H9 (cell line): ENCODE results near the gene SETD5. TPM values are rescaled to one million over a fixed set of nuclear protein-coding genes. Genes with fewer than 3 reads are reported as not detected.

Experiments
- DNase-seq: peaks from one replicate; pipeline ENCODE4 v3.0.0-alpha.2; 2017
- H2AFZ ChIP-seq: one replicate; pipeline ENCODE4 v1.6.1; 2013; ENCODE audit warnings: mild to moderate bottlenecking, low read length, control low read depth, moderate library complexity
- H2AK5ac ChIP-seq: 2 replicates; pipeline ENCODE4 v1.6.1; 2013; ENCODE audit warnings: low read length, control low read depth, mixed read lengths; ENCODE audit not compliant: insufficient read length
- H2BK120ac ChIP-seq: one replicate; pipeline ENCODE4 v1.6.1; 2013; ENCODE audit warnings: low read depth, mild to moderate bottlenecking, low read length, control low read depth, inconsistent platforms; ENCODE audit not compliant: poor library complexity, severe bottlenecking
- H2BK12ac ChIP-seq: 2 replicates; pipeline ENCODE4 v1.6.1; 2013; ENCODE audit warnings: low read length, control low read depth, mixed read lengths, low read depth; ENCODE audit not compliant: insufficient read length
- H2BK15ac ChIP-seq: 2 replicates; pipeline ENCODE4 v1.6.1; 2013; ENCODE audit warnings: low read depth, low read length, control low read depth
- H2BK20ac ChIP-seq: one replicate; pipeline ENCODE4 v1.6.1; 2013; ENCODE audit warnings: low read depth, mild to moderate bottlenecking, low read length, control low read depth, inconsistent platforms; ENCODE audit not compliant: poor library complexity, severe bottlenecking
- H2BK5ac ChIP-seq: 2 replicates; pipeline ENCODE4 v1.6.1; 2013; ENCODE audit warnings: low read length, control low read depth, mixed read lengths; ENCODE audit not compliant: insufficient read length
- H3K14ac ChIP-seq: 2 replicates; pipeline ENCODE4 v1.6.1; 2013; ENCODE audit warnings: low read length, control low read depth; ENCODE audit not compliant: insufficient read depth
- H3K18ac ChIP-seq: 2 replicates; pipeline ENCODE4 v1.6.1; 2013; ENCODE audit warnings: low read depth, mild to moderate bottlenecking, mixed read lengths, low read length, control low read depth; ENCODE audit not compliant: insufficient read length
- H3K23ac ChIP-seq: 2 replicates; pipeline ENCODE4 v1.6.1; 2013; ENCODE audit warnings: low read length, control low read depth, mixed read lengths, low read depth; ENCODE audit not compliant: insufficient read length
- H3K23me2 ChIP-seq: 2 replicates; pipeline ENCODE4 v1.6.1; 2013; ENCODE audit warnings: low read depth, mild to moderate bottlenecking, mixed read lengths, low read length, control low read depth; ENCODE audit not compliant: insufficient read length, poor library complexity, severe bottlenecking
- H3K27ac ChIP-seq: 2 replicates; pipeline ENCODE4 v1.5.1; 2013; ENCODE audit warnings: low read length, control low read depth, mixed read lengths, low read depth; ENCODE audit not compliant: insufficient read length
- H3K27me3 ChIP-seq: 2 replicates; pipeline ENCODE4 v1.6.1; 2013; ENCODE audit warnings: low read length, control low read depth, inconsistent platforms; ENCODE audit not compliant: insufficient read depth
- H3K4ac ChIP-seq: 2 replicates; pipeline ENCODE4 v1.6.1; 2013; ENCODE audit warnings: low read depth, mild to moderate bottlenecking, control low read depth, inconsistent platforms, low read length, moderate library complexity
- H3K4me1 ChIP-seq: 2 replicates; pipeline ENCODE4 v1.6.1; 2013; ENCODE audit warnings: low read length, control low read depth, inconsistent platforms; ENCODE audit not compliant: insufficient read depth
- H3K4me2 ChIP-seq: 2 replicates; pipeline ENCODE4 v1.6.1; 2013; ENCODE audit warnings: low read length, control low read depth, mixed read lengths; ENCODE audit not compliant: insufficient read length, insufficient read depth
- H3K56ac ChIP-seq: 2 replicates; pipeline ENCODE4 v1.6.1; 2013; ENCODE audit warnings: low read depth, mild to moderate bottlenecking, mixed read lengths, low read length, control low read depth; ENCODE audit not compliant: insufficient read length
- H3K79me1 ChIP-seq: 2 replicates; pipeline ENCODE4 v1.6.1; 2013; ENCODE audit warnings: low read depth, mild to moderate bottlenecking, moderate library complexity, low read length, control low read depth, inconsistent platforms; ENCODE audit not compliant: insufficient read depth, poor library complexity, severe bottlenecking
- H3K79me2 ChIP-seq: 2 replicates; pipeline ENCODE4 v1.6.1; 2013; ENCODE audit warnings: low read length, control low read depth, inconsistent platforms; ENCODE audit not compliant: insufficient read depth
- H3K9ac ChIP-seq: 2 replicates; pipeline ENCODE4 v1.6.1; 2013; ENCODE audit warnings: low read length, control low read depth, mixed read lengths; ENCODE audit not compliant: insufficient read length; ENCODE audit errors: extremely low read depth
- H3K9me3 ChIP-seq: one replicate; pipeline ENCODE4 v1.6.1; 2013; ENCODE audit warnings: low read depth, low read length, inconsistent platforms; ENCODE audit not compliant: control insufficient read depth
- H3T11ph ChIP-seq: one replicate; pipeline ENCODE4 v1.6.1; 2013; ENCODE audit warnings: mild to moderate bottlenecking, low read length, control low read depth, inconsistent platforms
- H4K20me1 ChIP-seq: one replicate; pipeline ENCODE4 v1.6.1; 2013; ENCODE audit not compliant: control insufficient read depth, insufficient read length, insufficient read depth
- H4K5ac ChIP-seq: 2 replicates; pipeline ENCODE4 v1.6.1; 2013; ENCODE audit warnings: low read depth, mild to moderate bottlenecking, mixed read lengths, low read length, control low read depth; ENCODE audit not compliant: insufficient read length
- H4K8ac ChIP-seq: replicated peaks from 2 replicates; pipeline ENCODE4 v1.6.1; 2013; ENCODE audit warnings: low read length, control low read depth, mixed read lengths, low read depth; ENCODE audit not compliant: insufficient read length
- H4K91ac ChIP-seq: 2 replicates; pipeline ENCODE4 v1.6.1; 2013; ENCODE audit warnings: low read depth, mild to moderate bottlenecking, moderate library complexity, mixed read lengths, low read length, control low read depth; ENCODE audit not compliant: insufficient read length
- H3K27ac Mint-ChIP-seq, 3 experiments: 2 replicates in 2 of 3; 3 replicates in 1 of 3; pipeline ENCODE4 v1.8.0; 2020 to 2021; ENCODE audit warnings: mixed read lengths in 3 of 3, mild to moderate bottlenecking in 1 of 3, moderate library complexity in 1 of 3
- H3K27me3 Mint-ChIP-seq: 2 replicates; pipeline ENCODE4 v1.8.0; 2021; ENCODE audit warnings: low read depth, mild to moderate bottlenecking, moderate library complexity, mixed read lengths
- H3K36me3 Mint-ChIP-seq, 3 experiments: 2 replicates in 2 of 3; 3 replicates in 1 of 3; pipeline ENCODE4 v1.8.0; 2020 to 2021; ENCODE audit warnings: low read depth in 3 of 3, mixed read lengths in 3 of 3; ENCODE audit not compliant: insufficient read depth in 1 of 3
- H3K4me1 Mint-ChIP-seq, 2 experiments: 2 replicates each; pipeline ENCODE4 v1.8.0; 2020; ENCODE audit warnings: mixed read lengths in 2 of 2
- H3K4me3 Mint-ChIP-seq, 2 experiments: 2 replicates in 1 of 2; 3 replicates in 1 of 2; pipeline ENCODE4 v1.8.0; 2020 to 2021; ENCODE audit warnings: mild to moderate bottlenecking in 2 of 2, mixed read lengths in 2 of 2, moderate library complexity in 1 of 2
- H3K9me3 Mint-ChIP-seq, 2 experiments: 2 replicates in 1 of 2; 3 replicates in 1 of 2; pipeline ENCODE4 v1.8.0; 2020; ENCODE audit warnings: mild to moderate bottlenecking in 2 of 2, mixed read lengths in 2 of 2, moderate library complexity in 1 of 2
- WGBS: extraction: QIAGEN DNeasy Blood & Tissue Kit; methylation state at CpG from one replicate; pipeline ENCODE4 v1.1.7; 2013; ENCODE audit warnings: missing lambda C conversion rate, low lambda C conversion rate, mixed read lengths; ENCODE audit not compliant: insufficient read length; ENCODE audit errors: extremely low coverage; 5-methylcytosine and 5-hydroxymethylcytosine counted together
- total RNA-seq: library from RNA; stranded (reverse); gene quantifications from 2 replicates; pipeline ENCODE4 v1.2.1, GENCODE V29; 2021
- TF ChIP-seq, protein P1 (sequence below): fragments of 200-600 bp; sonication (generic); conservative IDR thresholded peaks from 3 replicates; pipeline ENCODE4 v1.8.0; 2021; ENCODE audit warnings: antibody characterized with exemption, mild to moderate bottlenecking

SETD5 gene
- total RNA-seq, 1 experiment from 2014 or later, result 207 TPM

GRCh38 chr3:9351709-9352126, 45.7 kb upstream of the SETD5 start:
- Mint-ChIP-seq H3K9me3 (no peaks in the 10 kb centered on the region), H3K27ac (peak overlapping the region; percentile 52 to 97 (median 94); a peak in 6 of 7 replicates), H3K4me3 (peak overlapping the region in 1 of 2 experiments; percentile 30; a peak in 2 of 5 replicates), H3K27me3 (no peaks in the 10 kb centered on the region), H3K36me3 (peaks cover 0 to 4% (median 0%) of the 10 kb centered on the region in 3 experiments; a peak in 1 of 7 replicates), H3K4me1 (peaks cover 35 to 50% of the 10 kb centered on the region in 2 experiments)
- no peaks in the 10 kb centered on the region for H3K79me2 ChIP-seq
- H3K27me3 ChIP-seq, result no peaks in the 10 kb centered on the region
- no peak overlapping the region for H2BK15ac ChIP-seq
- H3T11ph ChIP-seq, result no peak overlapping the region
- H3K23me2 ChIP-seq, result no peaks in the 10 kb centered on the region
- H3K14ac ChIP-seq, result no peak overlapping the region
- H2AFZ ChIP-seq, result no peak overlapping the region
- TF ChIP-seq, protein P1, sequence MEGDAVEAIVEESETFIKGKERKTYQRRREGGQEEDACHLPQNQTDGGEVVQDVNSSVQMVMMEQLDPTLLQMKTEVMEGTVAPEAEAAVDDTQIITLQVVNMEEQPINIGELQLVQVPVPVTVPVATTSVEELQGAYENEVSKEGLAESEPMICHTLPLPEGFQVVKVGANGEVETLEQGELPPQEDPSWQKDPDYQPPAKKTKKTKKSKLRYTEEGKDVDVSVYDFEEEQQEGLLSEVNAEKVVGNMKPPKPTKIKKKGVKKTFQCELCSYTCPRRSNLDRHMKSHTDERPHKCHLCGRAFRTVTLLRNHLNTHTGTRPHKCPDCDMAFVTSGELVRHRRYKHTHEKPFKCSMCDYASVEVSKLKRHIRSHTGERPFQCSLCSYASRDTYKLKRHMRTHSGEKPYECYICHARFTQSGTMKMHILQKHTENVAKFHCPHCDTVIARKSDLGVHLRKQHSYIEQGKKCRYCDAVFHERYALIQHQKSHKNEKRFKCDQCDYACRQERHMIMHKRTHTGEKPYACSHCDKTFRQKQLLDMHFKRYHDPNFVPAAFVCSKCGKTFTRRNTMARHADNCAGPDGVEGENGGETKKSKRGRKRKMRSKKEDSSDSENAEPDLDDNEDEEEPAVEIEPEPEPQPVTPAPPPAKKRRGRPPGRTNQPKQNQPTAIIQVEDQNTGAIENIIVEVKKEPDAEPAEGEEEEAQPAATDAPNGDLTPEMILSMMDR, result no peak
- H3K23ac ChIP-seq, result no peak overlapping the region
- no peaks in the 10 kb centered on the region for H3K9me3 ChIP-seq
- no peaks in the 10 kb centered on the region for H3K79me1 ChIP-seq
- no peak overlapping the region for H2BK20ac ChIP-seq
- no peak overlapping the region for H3K27ac ChIP-seq
- peak; percentile 78 for DNase-seq
- no peak overlapping the region for H3K4ac ChIP-seq
- no peak overlapping the region for H2BK12ac ChIP-seq
- H2BK120ac ChIP-seq, result no peak overlapping the region
- no peak overlapping the region for H2AK5ac ChIP-seq
- no peak overlapping the region for H4K5ac ChIP-seq
- H3K9ac ChIP-seq, result no peak overlapping the region
- H4K91ac ChIP-seq, result no peak overlapping the region
- H3K56ac ChIP-seq, result no peak overlapping the region
- no CpG with 5 or more reads among the region's 3 CpGs for WGBS
- no peak overlapping the region for H3K18ac ChIP-seq
- H3K4me1 ChIP-seq, result peaks cover 8% of the 10 kb centered on the region
- no peaks in the 10 kb centered on the region for H4K20me1 ChIP-seq
- no peak overlapping the region for H2BK5ac ChIP-seq
- no peak overlapping the region for H3K4me2 ChIP-seq
- no peak overlapping the region for H4K8ac ChIP-seq
